ENCODE measurements around the gene MAP1S. TPM values are rescaled to one million over a fixed set of nuclear protein-coding genes. Genes with fewer than 3 reads are reported as not detected.

The MAP1S gene
- total and polyA plus RNA-seq, 2 of the 13 experiments (the other 11 are each of a cell fraction or from before 2014, with no cell fraction given), result 3.8 to 7.3 TPM

- 14% methylated on average over 19 of the region's 19 CpGs for WGBS (ENCODE audit: low lambda C conversion rate)
- no peak overlapping the region for H2AFZ ChIP-seq (ENCODE audit: low read length)
- no peak overlapping the region for H3K9ac ChIP-seq (ENCODE audit: insufficient read depth, low read depth, low read length)
- BruUV-seq (replicated peaks), result no TSS peak
- TF ChIP-seq DMAP1 (CRISPR knock-in tag; IDR thresholded peaks at IDR 0.05) (no peak), RAD51 (IDR thresholded peaks at IDR 0.05; ENCODE audit: borderline replicate concordance) (no peak), REPIN1 (CRISPR knock-in tag; IDR thresholded peaks at IDR 0.05; ENCODE audit: borderline replicate concordance, low read depth) (no peak), BCLAF1 (IDR thresholded peaks at IDR 0.05) (no peak)
- ATAC-seq (no peak), DNase-seq (ENCODE audit: low spot score) (no peak), FAIRE-seq (no peak)
- POLR2A ChIA-PET, result no interaction called here
- H3K27ac ChIP-seq (ENCODE audit: extremely low read length, insufficient read depth, low read length), result no peak overlapping the region
- H3K27me3 ChIP-seq (ENCODE audit: control insufficient read depth in 1 of 2, insufficient read depth in 2 of 2, low read length in 2 of 2), result peaks cover 0 to 5% of the 10 kb centered on the region in 2 experiments; a peak in 1 of 5 replicates
- CTCF ChIA-PET (ENCODE audit: low intra/inter-chr PET ratio, low total read pairs), result no interaction called here
- intact Hi-C loops (cut with micrococcal nuclease; ENCODE audit: unreplicated experiment), result no loop called here
- no peaks in the 10 kb centered on the region for H3K9me3 ChIP-seq (ENCODE audit: low read length)
- H3K4me2 ChIP-seq (ENCODE audit: low read depth, low read length), result no peak overlapping the region
- no peaks in the 10 kb centered on the region for H3K4me1 ChIP-seq (ENCODE audit: insufficient read depth, low read length)
- no peak overlapping the region for H3K4me3 ChIP-seq (replicated peaks in 1 of 3; ENCODE audit: insufficient read depth in 1 of 3, low read depth in 2 of 3, low read length in 3 of 3)
- H3K79me2 ChIP-seq (ENCODE audit: insufficient read depth, low read length), result no peaks in the 10 kb centered on the region
- in situ Hi-C loops (cut with HindIII; ENCODE audit: extremely low pct_ligation_motif_present, low pct_unique_long_range_greater_than_20kb), result no loop called here
- H3K36me3 ChIP-seq (replicated peaks in 1 of 2; ENCODE audit: control insufficient read depth in 1 of 2, insufficient read depth in 2 of 2, low read length in 2 of 2), result no peaks in the 10 kb centered on the region
- H4K20me1 ChIP-seq (ENCODE audit: insufficient read depth, low read length), result no peaks in the 10 kb centered on the region
Measured at GRCh38 chr19:17673937-17674799, 45.1 kb upstream of the MAP1S start.

GRCh38 chr19:17676295-17676694, 43.0 kb upstream of the MAP1S start:
- in situ Hi-C loops (cut with HindIII; ENCODE audit: extremely low pct_ligation_motif_present, low pct_unique_long_range_greater_than_20kb), result no loop called here
- BruUV-seq (replicated peaks), result no TSS peak

More at GRCh38 chr19:17676295-17676694, 43.0 kb upstream of the MAP1S start:
- Histone ChIP-seq H3K4me1 (ENCODE audit: insufficient read depth, low read length) (no peaks in the 10 kb centered on the region), H3K36me3 (replicated peaks in 1 of 2; ENCODE audit: control insufficient read depth in 1 of 2, insufficient read depth in 2 of 2, low read length in 2 of 2) (no peaks in the 10 kb centered on the region), H3K4me3 (replicated peaks in 1 of 3; ENCODE audit: insufficient read depth in 1 of 3, low read depth in 2 of 3, low read length in 3 of 3) (no peak overlapping the region), H3K79me2 (ENCODE audit: insufficient read depth, low read length) (no peaks in the 10 kb centered on the region), H3K27ac (ENCODE audit: extremely low read length, insufficient read depth, low read length) (no peak overlapping the region), H3K9ac (ENCODE audit: insufficient read depth, low read depth, low read length) (no peak overlapping the region), H4K20me1 (ENCODE audit: insufficient read depth, low read length) (no peaks in the 10 kb centered on the region), H2AFZ (ENCODE audit: low read length) (no peak overlapping the region), H3K9me3 (ENCODE audit: low read length) (no peaks in the 10 kb centered on the region), H3K27me3 (ENCODE audit: control insufficient read depth in 1 of 2, insufficient read depth in 2 of 2, low read length in 2 of 2) (peaks cover 3 to 16% of the 10 kb centered on the region in 2 experiments; a peak in 3 of 5 replicates), H3K4me2 (ENCODE audit: low read depth, low read length) (no peak overlapping the region)
- ChIA-PET CTCF (ENCODE audit: low intra/inter-chr PET ratio, low total read pairs) (no interaction called here), POLR2A (no interaction called here)
- intact Hi-C loops (cut with micrococcal nuclease; ENCODE audit: unreplicated experiment), result no loop called here
- WGBS (ENCODE audit: low lambda C conversion rate), result 0% methylated on average over 2 of the region's 2 CpGs
- DNase-seq (ENCODE audit: low spot score) (no peak), ATAC-seq (no peak), FAIRE-seq (no peak)
- no peak for TF ChIP-seq ONECUT2 (CRISPR knock-in tag; IDR thresholded peaks at IDR 0.05)
- peak; percentile 59 for TF ChIP-seq ZFP36 (IDR thresholded peaks at IDR 0.05; ENCODE audit: borderline replicate concordance, low read depth, low read length, partially characterized antibody)
